ENCODE measurements around the gene SETD6. TPM values are rescaled to one million over a fixed set of nuclear protein-coding genes. Genes with fewer than 3 reads are reported as not detected.
A peak's percentile ranks its signal among the peaks of the same experiment; 100 is the strongest.

SETD6 gene
- total and polyA plus RNA-seq, 3 donors from 2014 or later = 21.6 to 77.5 (median 71.2) TPM

DNA sequence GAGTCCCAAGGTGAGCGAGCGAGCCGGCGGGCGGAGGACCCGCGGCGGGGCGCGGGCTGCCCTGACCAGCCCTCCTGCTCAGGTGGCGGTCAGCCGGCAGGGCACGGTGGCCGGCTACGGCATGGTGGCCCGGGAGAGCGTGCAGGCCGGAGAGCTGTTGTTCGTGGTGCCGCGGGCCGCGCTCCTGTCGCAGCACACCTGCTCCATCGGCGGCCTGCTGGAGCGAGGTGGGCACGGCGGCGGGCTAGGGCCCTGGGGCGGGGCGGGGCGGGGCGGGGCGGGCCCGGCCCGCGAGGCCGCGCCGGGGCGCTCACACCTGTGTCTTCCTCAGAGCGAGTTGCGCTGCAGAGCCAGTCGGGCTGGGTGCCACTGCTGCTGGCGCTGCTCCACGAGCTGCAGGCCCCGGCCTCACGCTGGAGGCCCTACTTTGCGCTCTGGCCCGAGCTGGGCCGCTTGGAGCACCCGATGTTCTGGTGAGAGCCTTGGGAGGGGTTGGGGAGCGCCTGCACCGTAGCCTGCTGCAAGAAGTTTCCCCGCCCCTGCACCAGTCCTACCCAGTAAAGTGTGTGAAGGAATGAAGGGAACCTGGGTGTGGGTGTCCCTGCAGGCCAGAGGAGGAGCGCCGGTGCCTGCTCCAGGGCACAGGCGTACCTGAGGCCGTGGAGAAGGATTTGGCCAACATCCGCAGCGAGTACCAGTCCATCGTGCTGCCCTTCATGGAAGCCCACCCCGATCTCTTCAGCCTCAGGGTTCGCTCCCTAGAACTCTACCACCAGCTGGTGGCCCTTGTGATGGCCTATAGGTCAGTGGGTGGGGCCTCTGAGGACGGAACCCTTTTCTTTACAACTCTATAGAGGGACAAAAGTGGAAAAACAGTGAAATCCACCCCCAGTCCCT, 802 bp downstream of the SETD6 start:
- intact Hi-C loops (cut with DNase I; ENCODE audit: low total_unique reads) = loop anchor here (10.0 kb wide), 1 partner anchor 119 kb away; no protein-coding TSS in a partner anchor
- Histone ChIP-seq H3K4me1 (peaks cover 4% of the 10 kb centered on the region), H3K9me3 (no peaks in the 10 kb centered on the region), H3K4me3 (peak overlapping the region; percentile 91 to 94), H3K36me3 (ENCODE audit: low read depth, missing control alignments) (no peaks in the 10 kb centered on the region), H3K27ac (peak overlapping the region; percentile 49 to 82), H3K27me3 (no peaks in the 10 kb centered on the region)
- no peak for DNase-seq
- 21 to 42% methylated on average over 8 to 36 of the region's 66 CpGs for WGBS, 2 donors
- TF ChIP-seq, protein P1, sequence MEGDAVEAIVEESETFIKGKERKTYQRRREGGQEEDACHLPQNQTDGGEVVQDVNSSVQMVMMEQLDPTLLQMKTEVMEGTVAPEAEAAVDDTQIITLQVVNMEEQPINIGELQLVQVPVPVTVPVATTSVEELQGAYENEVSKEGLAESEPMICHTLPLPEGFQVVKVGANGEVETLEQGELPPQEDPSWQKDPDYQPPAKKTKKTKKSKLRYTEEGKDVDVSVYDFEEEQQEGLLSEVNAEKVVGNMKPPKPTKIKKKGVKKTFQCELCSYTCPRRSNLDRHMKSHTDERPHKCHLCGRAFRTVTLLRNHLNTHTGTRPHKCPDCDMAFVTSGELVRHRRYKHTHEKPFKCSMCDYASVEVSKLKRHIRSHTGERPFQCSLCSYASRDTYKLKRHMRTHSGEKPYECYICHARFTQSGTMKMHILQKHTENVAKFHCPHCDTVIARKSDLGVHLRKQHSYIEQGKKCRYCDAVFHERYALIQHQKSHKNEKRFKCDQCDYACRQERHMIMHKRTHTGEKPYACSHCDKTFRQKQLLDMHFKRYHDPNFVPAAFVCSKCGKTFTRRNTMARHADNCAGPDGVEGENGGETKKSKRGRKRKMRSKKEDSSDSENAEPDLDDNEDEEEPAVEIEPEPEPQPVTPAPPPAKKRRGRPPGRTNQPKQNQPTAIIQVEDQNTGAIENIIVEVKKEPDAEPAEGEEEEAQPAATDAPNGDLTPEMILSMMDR (IDR thresholded peaks at IDR 0.05) = no peak
- no peak for TF ChIP-seq POLR2A (IDR thresholded peaks at IDR 0.05)

DNA sequence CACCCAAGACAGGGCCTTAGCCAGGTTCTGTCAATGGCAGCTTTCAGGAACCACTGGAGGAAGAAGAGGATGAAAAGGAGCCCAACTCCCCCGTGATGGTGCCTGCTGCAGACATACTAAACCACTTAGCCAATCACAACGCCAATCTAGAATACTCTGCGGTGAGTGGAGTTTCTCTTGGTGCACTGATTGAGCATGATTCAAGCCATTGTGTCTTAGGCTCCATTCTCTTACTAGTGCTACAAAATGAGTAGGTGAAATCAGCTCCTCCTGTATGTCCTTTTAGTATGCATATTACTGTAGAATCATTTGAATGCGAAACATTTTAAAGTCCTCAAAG, 1.4 kb downstream of the SETD6 start:
- 74 to 77% methylated on average over 4 of the region's 4 CpGs for WGBS, 2 donors
- intact Hi-C loops (cut with DNase I; ENCODE audit: low total_unique reads) = loop anchor here (10.0 kb wide), 1 partner anchor 118 kb away; no protein-coding TSS in a partner anchor
- Histone ChIP-seq H3K4me3 (no peak overlapping the region), H3K27ac (no peak overlapping the region), H3K27me3 (no peaks in the 10 kb centered on the region), H3K4me1 (peaks cover 4% of the 10 kb centered on the region), H3K9me3 (no peaks in the 10 kb centered on the region), H3K36me3 (ENCODE audit: low read depth, missing control alignments) (no peaks in the 10 kb centered on the region)
- TF ChIP-seq, protein P1 (IDR thresholded peaks at IDR 0.05) = no peak
- no peak for TF ChIP-seq POLR2A (IDR thresholded peaks at IDR 0.05)
- no peak for DNase-seq

DNA sequence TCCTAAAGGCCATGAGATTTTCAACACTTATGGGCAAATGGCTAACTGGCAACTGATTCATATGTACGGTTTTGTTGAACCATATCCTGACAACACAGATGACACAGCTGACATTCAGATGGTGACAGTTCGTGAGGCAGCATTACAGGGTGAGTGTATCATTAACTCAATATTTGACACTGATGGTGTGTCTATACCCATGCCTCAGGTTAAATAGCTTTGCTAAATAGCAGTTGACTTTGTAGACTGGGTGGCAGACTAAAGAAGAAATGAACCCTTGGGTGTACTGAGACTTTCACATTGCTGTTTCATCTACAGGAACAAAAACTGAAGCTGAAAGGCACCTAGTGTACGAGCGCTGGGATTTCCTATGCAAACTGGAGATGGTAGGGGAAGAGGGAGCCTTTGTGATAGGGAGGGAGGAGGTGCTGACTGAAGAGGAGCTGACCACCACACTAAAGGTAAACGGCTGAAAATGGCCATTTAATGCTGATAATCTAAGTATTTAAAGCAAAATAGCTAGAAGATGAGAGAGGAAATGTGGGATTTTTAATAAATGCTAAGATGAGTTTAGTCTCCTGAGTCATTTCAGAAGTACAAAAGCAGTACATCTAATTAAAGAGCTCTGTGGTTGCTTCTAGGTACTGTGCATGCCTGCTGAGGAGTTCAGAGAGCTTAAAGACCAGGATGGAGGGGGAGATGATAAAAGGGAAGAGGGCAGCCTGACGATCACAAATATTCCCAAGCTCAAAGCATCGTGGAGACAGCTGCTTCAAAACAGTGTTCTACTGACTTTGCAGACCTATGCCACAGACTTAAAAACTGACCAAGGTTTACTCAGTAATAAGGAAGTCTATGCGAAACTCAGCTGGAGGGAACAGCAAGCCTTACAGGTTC, 3.0 kb downstream of the SETD6 start:
- Histone ChIP-seq H3K27me3 (no peaks in the 10 kb centered on the region), H3K4me1 (peaks cover 4% of the 10 kb centered on the region), H3K4me3 (no peak overlapping the region), H3K36me3 (ENCODE audit: low read depth, missing control alignments) (no peaks in the 10 kb centered on the region), H3K27ac (no peak overlapping the region), H3K9me3 (no peaks in the 10 kb centered on the region)
- intact Hi-C loops (cut with DNase I; ENCODE audit: low total_unique reads) = loop anchor here (10.0 kb wide), 1 partner anchor 116 kb away; no protein-coding TSS in a partner anchor
- WGBS, 2 donors = 68 to 73% methylated on average over 8 of the region's 8 CpGs
- no peak for DNase-seq
- no peak for TF ChIP-seq POLR2A (IDR thresholded peaks at IDR 0.05)

DNA sequence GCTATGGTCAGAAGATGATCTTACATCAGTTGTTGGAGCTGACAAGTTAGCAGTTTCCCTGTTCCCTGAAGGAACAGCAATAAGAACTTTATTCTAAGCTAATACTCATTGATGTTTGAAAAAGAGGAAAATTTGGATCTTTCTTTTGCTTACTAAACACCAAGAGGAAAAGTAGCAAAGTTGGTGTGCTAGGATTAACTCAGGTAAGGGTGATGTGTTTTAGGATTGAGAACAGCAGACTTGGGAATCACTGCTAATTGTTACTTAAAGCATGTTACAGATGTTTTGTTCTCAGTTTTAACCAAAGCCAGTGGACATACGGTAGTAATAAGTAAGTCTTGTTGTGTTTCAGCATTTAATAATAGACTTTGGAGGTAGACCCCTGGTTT, 3.7 kb downstream of the SETD6 start:
- TF ChIP-seq POLR2A (IDR thresholded peaks at IDR 0.05) = no peak
- TF ChIP-seq, protein P1 (IDR thresholded peaks at IDR 0.05) = no peak
- intact Hi-C loops (cut with DNase I; ENCODE audit: low total_unique reads) = loop anchor here (10.0 kb wide), 1 partner anchor 116 kb away; no protein-coding TSS in a partner anchor
- Histone ChIP-seq H3K27me3 (no peaks in the 10 kb centered on the region), H3K27ac (no peak overlapping the region), H3K36me3 (ENCODE audit: low read depth, missing control alignments) (no peaks in the 10 kb centered on the region), H3K4me3 (no peak overlapping the region), H3K9me3 (no peaks in the 10 kb centered on the region), H3K4me1 (peaks cover 4% of the 10 kb centered on the region)
- no peak for DNase-seq
- 91 to 96% methylated on average over 1 of the region's 1 CpG for WGBS, 2 donors

DNA sequence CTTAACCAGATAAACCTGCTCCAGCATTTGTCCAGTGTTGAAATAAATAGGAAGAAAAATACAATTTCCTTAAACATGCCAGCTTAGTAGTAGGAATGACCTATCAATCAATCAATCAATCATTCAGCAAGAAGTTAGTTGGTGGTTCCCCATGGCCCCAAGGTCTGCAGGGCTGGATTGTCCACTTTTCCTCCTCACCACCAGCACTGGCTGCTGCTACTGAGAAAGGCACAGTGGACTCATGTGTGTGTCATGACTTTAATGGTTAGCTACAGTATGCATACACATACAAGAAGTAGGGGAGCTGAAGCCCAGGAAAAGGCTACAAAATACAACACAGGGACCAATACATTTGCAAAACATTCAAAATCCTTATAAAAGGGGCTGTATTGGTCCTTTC, 4.4 kb downstream of the SETD6 start:
- H3K27me3 ChIP-seq = no peaks in the 10 kb centered on the region
- no peaks in the 10 kb centered on the region for H3K9me3 ChIP-seq
- H3K4me1 ChIP-seq = no peaks in the 10 kb centered on the region
- no peaks in the 10 kb centered on the region for H3K36me3 ChIP-seq (ENCODE audit: low read depth, missing control alignments)
- no peak for DNase-seq
- H3K4me3 ChIP-seq = no peak overlapping the region
- intact Hi-C loops (cut with DNase I; ENCODE audit: low total_unique reads) = loop anchor here (10.0 kb wide), 1 partner anchor 115 kb away; no protein-coding TSS in a partner anchor
- no peak overlapping the region for H3K27ac ChIP-seq
- TF ChIP-seq, protein P1 (IDR thresholded peaks at IDR 0.05) = no peak
- TF ChIP-seq POLR2A (IDR thresholded peaks at IDR 0.05) = no peak

Measured in testis (tissue), 3 donors.